ENCODE measurements around the gene SYT14. TPM values are rescaled to one million over a fixed set of nuclear protein-coding genes. Genes with fewer than 3 reads are reported as not detected.
"Not testable (repeated sequence)": the region's sequence is repeated elsewhere in the genome, so short reads cannot be mapped to it uniquely, and the experiment has no call there.

Gene SYT14
- 10 to 100 TPM in 6 of 8 experiments, 1 to 10 TPM in 2; 6.6 to 17.8 (median 14.1) TPM for total RNA-seq

- Histone ChIP-seq H3K27ac (peak within 1 kb of the TSS; percentile 57 to 81), H3K4me1 (replicated peaks in 1 of 2) (peaks cover 3 to 11% of the 10 kb centered on the region in 2 donors), H3K4me3 (peak within 1 kb of the TSS; percentile 75 to 95 (median 88))
- ATAC-seq (replicated peaks in 6 of 8): peak; percentile 89 to 96 (median 94)
- in situ Hi-C loops (cut with MboI; ENCODE audit: low pct_unique_long_range_greater_than_20kb in 2 of 9, low sequenced_read_pairs in 9 of 9, unreplicated experiment in 9 of 9): no loop called here
- WGBS, 10 experiments: 0 to 17% (median 5%) methylated on average over 1 to 35 of the region's 98 CpGs; no CpG with 5 or more reads in 2 of the 10 experiments
Measured at GRCh38 chr1:209937996-209938959, at the start of gene SYT14. SYT14 (plus strand) TSS chr1:209938217; CDS start chr1:209938265, 48 bp downstream.

DNA sequence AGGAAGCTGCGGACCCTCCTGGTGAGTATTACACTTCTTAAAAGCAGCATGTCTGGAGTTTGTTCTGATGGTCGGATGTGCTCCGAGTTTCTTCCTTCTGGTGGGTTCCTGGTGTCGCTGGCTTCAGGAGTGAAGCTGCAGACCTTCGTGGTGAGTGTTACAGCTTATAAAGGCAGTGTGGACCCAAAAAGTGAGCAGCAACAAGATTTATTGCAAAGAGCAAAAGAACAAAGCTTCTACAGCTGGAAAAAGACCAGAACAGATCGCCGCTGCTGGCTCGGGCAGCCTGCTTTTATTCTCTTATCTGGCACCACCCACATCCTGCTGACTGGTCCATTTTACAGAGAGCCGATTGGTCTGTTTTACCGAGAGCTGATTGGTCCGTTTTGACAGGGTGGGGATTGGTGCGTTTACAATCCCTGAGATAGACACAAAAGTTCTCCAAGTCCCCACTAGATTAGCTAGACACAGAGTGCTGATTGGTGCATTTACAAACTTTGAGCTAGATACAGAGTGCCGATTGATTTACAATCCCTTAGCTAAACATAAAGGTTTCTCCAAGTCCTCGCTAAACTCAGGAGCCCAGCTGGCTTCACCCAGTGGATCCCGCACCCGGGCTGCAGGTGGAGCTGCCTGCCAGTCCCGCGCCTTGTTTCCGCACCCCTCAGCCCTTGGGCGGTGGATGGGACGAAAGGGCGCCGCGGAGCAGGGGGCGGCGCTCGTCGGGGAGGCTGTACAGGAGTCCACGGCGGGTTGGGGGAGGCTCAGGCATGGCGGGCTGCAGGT, 49.5 kb upstream of the SYT14 start:
- H3K27ac ChIP-seq; H3K4me3 ChIP-seq; in situ Hi-C loops (cut with MboI; ENCODE audit: low pct_unique_long_range_greater_than_20kb in 2 of 9, low sequenced_read_pairs in 9 of 9, unreplicated experiment in 9 of 9); ATAC-seq (replicated peaks in 6 of 8): not testable (repeated sequence)
- H3K4me1 ChIP-seq (replicated peaks in 1 of 2): peaks cover 11 to 12% of the 10 kb centered on the region in 2 donors
- 40 to 100% (median 92%) methylated on average over 1 to 18 of the region's 31 CpGs for WGBS, 10 experiments

DNA sequence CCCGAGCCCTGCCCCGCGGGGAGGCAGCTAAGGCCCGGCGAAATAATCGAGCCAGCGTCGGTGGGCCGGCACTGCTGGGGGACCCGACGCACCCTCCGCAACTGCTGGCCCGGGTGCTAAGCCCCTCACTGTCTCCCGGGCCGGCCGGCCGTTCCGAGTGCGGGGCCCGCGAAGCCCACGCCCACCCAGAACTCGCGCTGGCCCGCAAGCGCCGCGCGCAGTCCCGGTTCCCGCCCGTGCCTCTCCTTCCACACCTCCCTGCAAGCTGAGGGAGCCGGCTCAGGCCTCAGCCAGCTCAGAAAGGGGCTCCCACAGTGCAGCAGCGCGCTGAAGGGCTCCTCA, 49.0 kb upstream of the SYT14 start:
- no peak overlapping the region for H3K27ac ChIP-seq
- peaks cover 6% of the 10 kb centered on the region in 2 donors for H3K4me1 ChIP-seq (replicated peaks in 1 of 2)
- no peak for ATAC-seq (replicated peaks in 6 of 8)
- H3K4me3 ChIP-seq: no peak overlapping the region
- 80 to 100% (median 99%) methylated on average over 1 to 20 of the region's 35 CpGs; no CpG with 5 or more reads in 5 of the 10 experiments for WGBS, 10 experiments
- in situ Hi-C loops (cut with MboI; ENCODE audit: low pct_unique_long_range_greater_than_20kb in 2 of 9, low sequenced_read_pairs in 9 of 9, unreplicated experiment in 9 of 9): no loop called here

DNA sequence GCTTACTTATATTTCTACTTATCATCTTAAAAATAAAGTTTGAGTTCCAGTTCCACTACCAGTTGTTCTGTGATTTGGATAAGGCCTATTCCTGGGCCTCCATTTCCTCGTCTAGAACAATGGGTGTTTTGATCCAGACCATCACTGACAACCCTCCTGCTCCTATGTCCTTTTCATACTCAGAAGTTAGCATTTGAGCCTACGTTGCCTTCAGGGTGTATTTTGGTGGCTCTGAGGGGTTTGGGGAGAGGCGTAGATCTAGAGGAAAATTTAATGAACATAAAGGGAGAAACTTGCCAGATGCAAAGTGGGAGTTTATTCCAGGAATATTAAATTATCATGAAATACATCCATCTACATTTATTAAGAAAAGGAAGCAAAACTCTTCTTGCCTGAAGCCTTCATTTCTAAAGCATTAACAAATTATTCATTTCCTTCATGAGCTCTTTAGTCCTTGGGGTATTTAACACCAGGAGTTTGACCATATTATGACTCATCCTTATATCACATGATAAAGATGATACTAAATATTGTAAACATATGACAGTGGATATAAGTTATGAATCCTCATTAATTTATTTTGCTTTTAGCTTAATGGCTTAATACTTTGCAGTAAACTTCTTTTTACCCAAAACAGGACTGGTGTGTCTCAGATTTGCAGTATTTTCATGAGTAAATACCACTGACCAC, 47.2 kb upstream of the SYT14 start:
- H3K4me1 ChIP-seq (replicated peaks in 1 of 2): peaks cover 0 to 3% of the 10 kb centered on the region in 2 donors
- 0 to 75% (median 61%) methylated on average over 1 to 3 of the region's 3 CpGs for WGBS, 10 experiments
- in situ Hi-C loops (cut with MboI; ENCODE audit: low pct_unique_long_range_greater_than_20kb in 2 of 9, low sequenced_read_pairs in 9 of 9, unreplicated experiment in 9 of 9): no loop called here
- ATAC-seq (replicated peaks in 6 of 8): peak in 6 of 8 experiments; percentile 23 to 86 (median 45)
- H3K27ac ChIP-seq: no peak overlapping the region
- no peak overlapping the region for H3K4me3 ChIP-seq

GRCh38 chr1:209893751-209894150, 44.3 kb upstream of the SYT14 start:
- in situ Hi-C loops (cut with MboI; ENCODE audit: low pct_unique_long_range_greater_than_20kb in 2 of 9, low sequenced_read_pairs in 9 of 9, unreplicated experiment in 9 of 9): no loop called here
- ATAC-seq (replicated peaks in 6 of 8): no peak
- 75 to 100% (median 91%) methylated on average over 2 to 6 of the region's 6 CpGs; no CpG with 5 or more reads in 3 of the 10 experiments for WGBS, 10 experiments
- H3K4me3 ChIP-seq: no peak overlapping the region
- no peak overlapping the region for H3K27ac ChIP-seq
- H3K4me1 ChIP-seq (replicated peaks in 1 of 2): peaks cover 0 to 3% of the 10 kb centered on the region in 2 donors

- no peak for ATAC-seq (replicated peaks in 6 of 8)
- H3K4me1 ChIP-seq (replicated peaks in 1 of 2): peaks cover 0 to 3% of the 10 kb centered on the region in 2 donors
- 37 to 80% (median 73%) methylated on average over 1 to 4 of the region's 4 CpGs; no CpG with 5 or more reads in 4 of the 10 experiments for WGBS, 10 experiments
- in situ Hi-C loops (cut with MboI; ENCODE audit: low pct_unique_long_range_greater_than_20kb in 2 of 9, low sequenced_read_pairs in 9 of 9, unreplicated experiment in 9 of 9): no loop called here
- no peak overlapping the region for H3K4me3 ChIP-seq
- no peak overlapping the region for H3K27ac ChIP-seq
Measured at GRCh38 chr1:209895709-209896108, 42.3 kb upstream of the SYT14 start.

GRCh38 chr1:209896346-209896745, 41.7 kb upstream of the SYT14 start:
- no peak overlapping the region for H3K4me3 ChIP-seq
- H3K27ac ChIP-seq: no peak overlapping the region
- in situ Hi-C loops (cut with MboI; ENCODE audit: low pct_unique_long_range_greater_than_20kb in 2 of 9, low sequenced_read_pairs in 9 of 9, unreplicated experiment in 9 of 9): no loop called here
- no peak for ATAC-seq (replicated peaks in 6 of 8)
- H3K4me1 ChIP-seq (replicated peaks in 1 of 2): peaks cover 0 to 3% of the 10 kb centered on the region in 2 donors
- WGBS, 10 experiments: 60 to 100% (median 88%) methylated on average over 1 to 4 of the region's 4 CpGs; no CpG with 5 or more reads in 1 of the 10 experiments

- H3K4me3 ChIP-seq; ATAC-seq (replicated peaks in 6 of 8); H3K27ac ChIP-seq; in situ Hi-C loops (cut with MboI; ENCODE audit: low pct_unique_long_range_greater_than_20kb in 2 of 9, low sequenced_read_pairs in 9 of 9, unreplicated experiment in 9 of 9); H3K4me1 ChIP-seq (replicated peaks in 1 of 2): not testable (repeated sequence)
- 87 to 100% (median 92%) methylated on average over 2 to 6 of the region's 6 CpGs; no CpG with 5 or more reads in 5 of the 10 experiments for WGBS, 10 experiments
Measured at GRCh38 chr1:209898271-209898670, 39.7 kb upstream of the SYT14 start.

DNA sequence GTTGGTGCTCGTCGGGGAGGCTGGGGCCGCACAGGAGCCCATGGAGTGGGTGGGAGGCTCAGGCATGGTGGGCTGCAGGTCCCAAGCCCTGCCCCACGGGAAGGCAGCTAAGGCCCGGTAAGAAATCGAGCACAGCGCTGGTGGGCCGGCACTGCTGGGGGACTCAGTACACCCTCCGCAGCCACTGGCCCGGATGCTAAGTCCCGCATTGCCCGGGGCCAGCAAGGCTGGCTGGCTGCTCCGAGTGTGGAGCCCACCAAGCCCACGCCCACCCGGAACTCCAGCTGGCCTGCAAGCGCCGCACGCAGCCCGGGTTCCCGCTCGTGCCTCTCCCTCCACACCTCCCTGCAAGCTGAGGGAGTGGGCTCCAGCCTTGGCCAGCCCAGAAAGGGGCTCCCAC, 39.2 kb upstream of the SYT14 start:
- ATAC-seq (replicated peaks in 6 of 8); in situ Hi-C loops (cut with MboI; ENCODE audit: low pct_unique_long_range_greater_than_20kb in 2 of 9, low sequenced_read_pairs in 9 of 9, unreplicated experiment in 9 of 9); H3K27ac ChIP-seq; H3K4me1 ChIP-seq (replicated peaks in 1 of 2); H3K4me3 ChIP-seq: not testable (repeated sequence)
- WGBS, 10 experiments: 87 to 100% (median 90%) methylated on average over 2 to 9 of the region's 21 CpGs; no CpG with 5 or more reads in 6 of the 10 experiments

GRCh38 chr1:209899948-209900347, 38.1 kb upstream of the SYT14 start:
- peak in 2 of 8 experiments; percentile 40 to 45 for ATAC-seq (replicated peaks in 6 of 8)
- Histone ChIP-seq H3K4me3 (no peak overlapping the region), H3K27ac (no peak overlapping the region), H3K4me1 (replicated peaks in 1 of 2) (no peaks in the 10 kb centered on the region)
- in situ Hi-C loops (cut with MboI; ENCODE audit: low pct_unique_long_range_greater_than_20kb in 2 of 9, low sequenced_read_pairs in 9 of 9, unreplicated experiment in 9 of 9): no loop called here
- 13 to 83% (median 62%) methylated on average over 1 to 3 of the region's 3 CpGs; no CpG with 5 or more reads in 1 of the 10 experiments for WGBS, 10 experiments

GRCh38 chr1:209900734-209901133, 37.3 kb upstream of the SYT14 start:
- ATAC-seq (replicated peaks in 6 of 8): peak in 3 of 8 experiments; percentile 38 to 77 (median 68)
- Histone ChIP-seq H3K4me1 (replicated peaks in 1 of 2) (no peaks in the 10 kb centered on the region), H3K4me3 (no peak overlapping the region), H3K27ac (no peak overlapping the region)
- in situ Hi-C loops (cut with MboI; ENCODE audit: low pct_unique_long_range_greater_than_20kb in 2 of 9, low sequenced_read_pairs in 9 of 9, unreplicated experiment in 9 of 9): no loop called here
- 80 to 100% (median 91%) methylated on average over 1 of the region's 1 CpG; no CpG with 5 or more reads in 4 of the 10 experiments for WGBS, 10 experiments

DNA sequence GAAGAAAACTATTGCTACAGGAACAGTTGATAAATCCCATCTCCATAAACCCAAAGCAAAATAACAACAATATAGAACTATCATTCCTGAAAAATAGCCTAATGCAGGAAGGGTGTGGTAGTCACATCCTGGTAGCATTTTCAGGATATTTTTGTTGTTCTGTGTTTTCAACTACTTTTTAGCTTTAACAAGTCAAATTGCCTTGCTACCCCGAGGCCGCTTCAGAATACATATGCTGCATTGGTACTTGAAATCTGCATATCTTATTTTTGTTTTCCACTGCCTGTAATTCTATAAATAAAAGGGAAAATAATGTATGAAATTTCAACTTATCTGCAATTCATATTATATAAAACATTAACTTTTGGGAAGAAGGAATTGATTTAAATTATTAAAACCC, 36.8 kb upstream of the SYT14 start:
- Histone ChIP-seq H3K27ac (no peak overlapping the region), H3K4me1 (replicated peaks in 1 of 2) (no peaks in the 10 kb centered on the region), H3K4me3 (no peak overlapping the region)
- in situ Hi-C loops (cut with MboI; ENCODE audit: low pct_unique_long_range_greater_than_20kb in 2 of 9, low sequenced_read_pairs in 9 of 9, unreplicated experiment in 9 of 9): no loop called here
- ATAC-seq (replicated peaks in 6 of 8): peak in 3 of 8 experiments; percentile 64 to 80 (median 72)
- WGBS, 10 experiments: 0 to 94% (median 66%) methylated on average over 1 to 2 of the region's 2 CpGs; no CpG with 5 or more reads in 1 of the 10 experiments

Measured in motor neuron (in vitro differentiated cells).